Calu3 (cell line): Measurements from ENCODE around the gene ST6GALNAC3. TPM values are rescaled to one million over a fixed set of nuclear protein-coding genes. Genes with fewer than 3 reads are reported as not detected.

Source experiments
- BruUV-seq: library from RNA; stranded (reverse); fragments of 400-500 nt; replicated peaks from 2 replicates; lab custom pipeline; 2021; lab: Mats Ljungman, UMichigan
- CTCF ChIA-PET: fragments of 300-600 bp; sonication (Branson Sonifier 250); formaldehyde crosslinking; loops from one replicate; lab custom pipeline; 2022; ENCODE audit warnings: antibody characterized with exemption; lab: Charles Lee
- DNase-seq: peaks from one replicate; pipeline ENCODE4 v3.0.0; 2022
- H3K27ac Mint-ChIP-seq: one replicate; pipeline ENCODE4 v1.8.0; 2022; ENCODE audit warnings: mixed read lengths; ENCODE audit not compliant: unreplicated experiment
- H3K27me3 Mint-ChIP-seq: one replicate; pipeline ENCODE4 v1.8.0; 2022; ENCODE audit warnings: mixed read lengths; ENCODE audit not compliant: unreplicated experiment
- H3K36me3 Mint-ChIP-seq: one replicate; pipeline ENCODE4 v1.8.0; 2022; ENCODE audit warnings: mild to moderate bottlenecking, moderate library complexity, mixed read lengths; ENCODE audit not compliant: insufficient read depth, unreplicated experiment
- H3K4me1 Mint-ChIP-seq: one replicate; pipeline ENCODE4 v1.8.0; 2022; ENCODE audit warnings: mild to moderate bottlenecking, low read depth, mixed read lengths; ENCODE audit not compliant: unreplicated experiment
- H3K4me3 Mint-ChIP-seq: one replicate; pipeline ENCODE4 v1.8.0; 2022; ENCODE audit warnings: mild to moderate bottlenecking, low read depth, moderate library complexity, mixed read lengths; ENCODE audit not compliant: unreplicated experiment
- H3K9me3 Mint-ChIP-seq: one replicate; pipeline ENCODE4 v1.8.0; 2022; ENCODE audit warnings: low read depth, mixed read lengths; ENCODE audit not compliant: unreplicated experiment
- intact Hi-C: fragments of 100-400 bp; cut with micrococcal nuclease; formaldehyde crosslinking; loops from one replicate; pipeline ENCODE4 v1.10.0; 2022; ENCODE audit not compliant: unreplicated experiment
- total RNA-seq: library from RNA; stranded (reverse); gene quantifications from 2 replicates; pipeline ENCODE4 v1.2.3, GENCODE V29; 2022
- TF ChIP-seq, protein P1 (sequence below): fragments of 200-600 bp; IDR thresholded peaks from one replicate; pipeline ENCODE4 v1.8.0; 2022; ENCODE audit warnings: antibody characterized with exemption; ENCODE audit not compliant: unreplicated experiment

Gene ST6GALNAC3
- total RNA-seq, 1 experiment from 2014 or later: 0.87 TPM

DNA sequence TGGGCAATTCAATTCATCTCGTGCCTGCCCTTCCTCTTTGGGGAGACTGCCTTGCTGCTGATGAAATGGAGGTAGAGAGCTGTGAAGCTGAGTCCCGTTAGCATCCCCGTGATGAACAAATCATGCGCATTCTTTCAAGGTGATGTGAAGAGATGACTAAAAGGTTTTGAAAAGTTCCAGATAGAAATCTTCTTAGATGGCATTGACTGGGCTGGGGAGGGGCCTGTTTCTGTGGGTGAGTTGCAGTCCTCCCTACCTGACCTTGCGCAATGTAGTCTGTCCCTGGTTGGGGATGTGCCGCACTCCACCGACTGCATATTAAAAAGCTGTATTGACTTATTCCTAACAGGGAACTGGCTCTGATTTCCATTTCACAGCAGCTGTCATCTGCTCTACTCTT, 49.6 kb downstream of the ST6GALNAC3 start:
- no peak for DNase-seq
- H3K36me3 Mint-ChIP-seq: no peaks in the 10 kb centered on the region
- CTCF ChIA-PET: no interaction called here
- TF ChIP-seq, protein P1, sequence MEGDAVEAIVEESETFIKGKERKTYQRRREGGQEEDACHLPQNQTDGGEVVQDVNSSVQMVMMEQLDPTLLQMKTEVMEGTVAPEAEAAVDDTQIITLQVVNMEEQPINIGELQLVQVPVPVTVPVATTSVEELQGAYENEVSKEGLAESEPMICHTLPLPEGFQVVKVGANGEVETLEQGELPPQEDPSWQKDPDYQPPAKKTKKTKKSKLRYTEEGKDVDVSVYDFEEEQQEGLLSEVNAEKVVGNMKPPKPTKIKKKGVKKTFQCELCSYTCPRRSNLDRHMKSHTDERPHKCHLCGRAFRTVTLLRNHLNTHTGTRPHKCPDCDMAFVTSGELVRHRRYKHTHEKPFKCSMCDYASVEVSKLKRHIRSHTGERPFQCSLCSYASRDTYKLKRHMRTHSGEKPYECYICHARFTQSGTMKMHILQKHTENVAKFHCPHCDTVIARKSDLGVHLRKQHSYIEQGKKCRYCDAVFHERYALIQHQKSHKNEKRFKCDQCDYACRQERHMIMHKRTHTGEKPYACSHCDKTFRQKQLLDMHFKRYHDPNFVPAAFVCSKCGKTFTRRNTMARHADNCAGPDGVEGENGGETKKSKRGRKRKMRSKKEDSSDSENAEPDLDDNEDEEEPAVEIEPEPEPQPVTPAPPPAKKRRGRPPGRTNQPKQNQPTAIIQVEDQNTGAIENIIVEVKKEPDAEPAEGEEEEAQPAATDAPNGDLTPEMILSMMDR: no peak
- intact Hi-C loops: no loop called here
- H3K4me3 Mint-ChIP-seq: no peak overlapping the region
- BruUV-seq: no TSS peak
- H3K27ac Mint-ChIP-seq: no peak overlapping the region
- peaks cover 5% of the 10 kb centered on the region for H3K9me3 Mint-ChIP-seq
- no peaks in the 10 kb centered on the region for H3K4me1 Mint-ChIP-seq
- H3K27me3 Mint-ChIP-seq: peaks cover 10% of the 10 kb centered on the region

DNA sequence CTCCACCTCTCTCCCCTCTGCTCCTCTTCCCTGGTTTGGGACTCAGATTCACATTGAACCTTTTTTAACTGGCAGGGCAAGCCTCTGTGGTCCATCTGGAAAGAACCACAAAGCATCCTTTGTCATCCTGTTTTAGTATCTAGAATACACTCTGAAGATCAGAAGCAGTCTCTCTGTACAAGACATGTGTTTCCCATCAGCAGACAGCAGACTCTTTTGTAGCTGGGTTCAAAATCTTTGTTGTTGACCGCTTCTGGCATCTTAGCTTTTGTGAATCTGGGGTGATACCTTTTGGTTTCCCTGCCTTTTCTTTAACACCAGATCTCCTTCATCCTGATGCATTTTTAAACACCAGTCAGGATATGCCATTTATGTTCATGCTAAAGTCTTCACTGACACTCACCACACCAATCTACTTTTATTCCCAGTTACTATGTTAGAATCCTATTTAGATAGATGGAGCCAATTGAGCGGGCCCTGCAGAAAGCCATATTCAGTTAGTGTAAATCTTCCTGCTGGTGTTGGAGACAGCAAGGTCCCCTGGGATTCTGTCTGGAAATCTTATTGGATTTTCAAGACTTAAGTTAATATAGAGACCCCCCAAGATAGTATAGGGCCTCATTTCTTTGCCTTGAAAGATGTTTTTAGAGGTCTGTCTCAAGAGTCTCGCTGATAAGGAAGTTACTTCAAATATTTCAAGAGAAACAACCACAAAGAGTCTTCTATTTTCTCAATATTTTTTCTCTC, 51.1 kb downstream of the ST6GALNAC3 start:
- H3K9me3 Mint-ChIP-seq: peaks cover 5% of the 10 kb centered on the region
- intact Hi-C loops: no loop called here
- CTCF ChIA-PET: no interaction called here
- DNase-seq: no peak
- H3K27ac Mint-ChIP-seq: no peak overlapping the region
- peaks cover 9% of the 10 kb centered on the region for H3K27me3 Mint-ChIP-seq
- TF ChIP-seq, protein P1: no peak
- H3K36me3 Mint-ChIP-seq: no peaks in the 10 kb centered on the region
- H3K4me3 Mint-ChIP-seq: no peak overlapping the region
- H3K4me1 Mint-ChIP-seq: no peaks in the 10 kb centered on the region
- BruUV-seq: no TSS peak

- H3K4me3 Mint-ChIP-seq: no peak overlapping the region
- intact Hi-C loops: no loop called here
- H3K27me3 Mint-ChIP-seq: no peaks in the 10 kb centered on the region
- BruUV-seq: no TSS peak
- TF ChIP-seq, protein P1: no peak
- peaks cover 5% of the 10 kb centered on the region for H3K9me3 Mint-ChIP-seq
- no peaks in the 10 kb centered on the region for H3K4me1 Mint-ChIP-seq
- H3K36me3 Mint-ChIP-seq: no peaks in the 10 kb centered on the region
- no peak for DNase-seq
- CTCF ChIA-PET: no interaction called here
- no peak overlapping the region for H3K27ac Mint-ChIP-seq
These were observed 53.5 kb downstream of the ST6GALNAC3 start for GRCh38 chr1:76128096-76128495.

- BruUV-seq: no TSS peak
- TF ChIP-seq, protein P1: no peak
- no peak for DNase-seq
- Mint-ChIP-seq H3K9me3 (peaks cover 3% of the 10 kb centered on the region), H3K4me3 (no peak overlapping the region), H3K27ac (no peak overlapping the region), H3K4me1 (no peaks in the 10 kb centered on the region), H3K27me3 (no peaks in the 10 kb centered on the region), H3K36me3 (no peaks in the 10 kb centered on the region)
- intact Hi-C loops: no loop called here
- CTCF ChIA-PET: no interaction called here
These were observed 55.2 kb downstream of the ST6GALNAC3 start for GRCh38 chr1:76129731-76130130.
